ENCODE data around the gene SURF4. TPM values are rescaled to one million over a fixed set of nuclear protein-coding genes. Genes with fewer than 3 reads are reported as not detected.

Gene SURF4
- total and polyA plus RNA-seq, 2 of the 13 experiments (the other 11 are each of a cell fraction or from before 2014, with no cell fraction given) = 220 to 265 TPM

DNA sequence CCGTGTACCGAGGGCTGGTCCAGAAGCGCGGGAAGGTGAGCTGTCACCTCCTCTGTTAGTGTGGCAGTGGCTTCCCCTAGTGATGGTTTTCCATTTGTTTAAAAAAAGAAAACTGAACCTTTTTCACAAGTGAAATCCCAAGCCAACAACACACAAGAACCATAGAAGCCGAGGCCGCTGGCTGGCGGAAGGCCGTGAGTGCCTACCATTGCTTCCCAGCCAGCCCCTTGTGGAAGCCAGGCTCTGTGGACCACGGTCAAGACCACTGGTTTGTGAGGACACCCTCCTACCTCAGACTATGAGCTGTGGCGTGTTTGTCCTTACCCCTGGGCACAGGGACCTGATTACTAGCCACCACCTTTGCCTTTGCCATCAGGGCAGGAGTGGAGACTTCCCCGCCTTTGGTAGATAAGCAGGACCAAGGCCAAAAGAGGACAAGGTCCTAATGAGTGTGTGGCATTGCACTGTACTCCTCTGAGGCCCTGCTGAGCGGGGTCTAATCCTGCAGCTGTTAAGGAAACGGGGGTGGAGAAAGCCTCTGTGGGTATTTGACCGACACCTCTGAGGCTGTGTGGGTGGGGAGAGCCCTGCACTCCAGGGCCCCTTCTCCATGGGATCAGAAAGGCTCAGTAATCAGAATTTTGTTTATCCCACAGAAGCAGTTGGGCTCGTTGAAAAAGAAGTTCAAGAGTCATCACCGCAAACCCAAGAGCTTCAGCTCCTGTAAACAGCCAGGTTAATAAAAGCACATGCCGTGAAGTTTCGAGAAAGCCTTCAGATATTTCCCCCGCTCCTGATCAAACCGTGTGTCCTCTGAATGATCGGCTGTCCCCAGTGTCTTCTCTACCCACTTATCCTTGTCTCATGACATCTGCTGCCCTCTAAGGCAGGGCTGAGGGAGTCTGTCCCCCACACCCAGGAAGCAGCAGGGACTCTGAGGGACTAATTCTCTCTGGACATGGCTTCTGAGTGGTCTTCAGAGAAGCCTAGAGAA lies 15.2 kb downstream of the SURF4 start (continued):
- peak; percentile 74; the same call in 1 of the 2 replicates for TF ChIP-seq ZBTB33 (CRISPR knock-in tag; IDR thresholded peaks at IDR 0.05)
- TF ChIP-seq BCL3 (CRISPR knock-in tag; IDR thresholded peaks at IDR 0.05) = 0 out of 2 replicates have a peak, but pooled peaks have one; percentile 32
- no peak for TF ChIP-seq MAFK (conservative IDR thresholded peaks at IDR 0.05 in 1 of 2, IDR thresholded peaks at IDR 0.05 in 1 of 2; ENCODE audit: low read length in 2 of 2)
- no peak for TF ChIP-seq MED8 (CRISPR knock-in tag; IDR thresholded peaks at IDR 0.05; ENCODE audit: insufficient replicate concordance)
- TF ChIP-seq RARA (CRISPR knock-in tag; IDR thresholded peaks at IDR 0.05) = no peak
- no peak for TF ChIP-seq ZNF781 (CRISPR knock-in tag; IDR thresholded peaks at IDR 0.05; ENCODE audit: borderline replicate concordance, not compliant biosample characterization)
- peak; percentile 37; the same call in 1 of the 2 replicates for TF ChIP-seq ZFY (CRISPR knock-in tag; IDR thresholded peaks at IDR 0.05)
- TF ChIP-seq ZNF567 (CRISPR knock-in tag; IDR thresholded peaks at IDR 0.05; ENCODE audit: borderline replicate concordance) = no peak
- TF ChIP-seq ZNF619 (CRISPR knock-in tag; IDR thresholded peaks at IDR 0.05) = no peak
- TF ChIP-seq ZNF331 (CRISPR knock-in tag; IDR thresholded peaks at IDR 0.05) = 0 out of 2 replicates have a peak, but pooled peaks have one; percentile 6
- TF ChIP-seq ZSCAN25 (CRISPR knock-in tag; IDR thresholded peaks at IDR 0.05) = peak; percentile 21; the same call in 1 of the 2 replicates
- TF ChIP-seq, protein P1, sequence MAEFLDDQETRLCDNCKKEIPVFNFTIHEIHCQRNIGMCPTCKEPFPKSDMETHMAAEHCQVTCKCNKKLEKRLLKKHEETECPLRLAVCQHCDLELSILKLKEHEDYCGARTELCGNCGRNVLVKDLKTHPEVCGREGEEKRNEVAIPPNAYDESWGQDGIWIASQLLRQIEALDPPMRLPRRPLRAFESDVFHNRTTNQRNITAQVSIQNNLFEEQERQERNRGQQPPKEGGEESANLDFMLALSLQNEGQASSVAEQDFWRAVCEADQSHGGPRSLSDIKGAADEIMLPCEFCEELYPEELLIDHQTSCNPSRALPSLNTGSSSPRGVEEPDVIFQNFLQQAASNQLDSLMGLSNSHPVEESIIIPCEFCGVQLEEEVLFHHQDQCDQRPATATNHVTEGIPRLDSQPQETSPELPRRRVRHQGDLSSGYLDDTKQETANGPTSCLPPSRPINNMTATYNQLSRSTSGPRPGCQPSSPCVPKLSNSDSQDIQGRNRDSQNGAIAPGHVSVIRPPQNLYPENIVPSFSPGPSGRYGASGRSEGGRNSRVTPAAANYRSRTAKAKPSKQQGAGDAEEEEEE (CRISPR knock-in tag; IDR thresholded peaks at IDR 0.05; ENCODE audit: borderline replicate concordance) = no peak
- TF ChIP-seq PAF1 (CRISPR knock-in tag; IDR thresholded peaks at IDR 0.05) = peak; percentile 61
- TF ChIP-seq SAP130 (CRISPR knock-in tag; IDR thresholded peaks at IDR 0.05; ENCODE audit: low read depth) = 0 out of 2 replicates have a peak, but pooled peaks have one; percentile 15
- no peak for TF ChIP-seq ZSCAN30 (CRISPR knock-in tag; IDR thresholded peaks at IDR 0.05)
- TF ChIP-seq RBAK (CRISPR knock-in tag; IDR thresholded peaks at IDR 0.05) = no peak
- no peak for TF ChIP-seq ZNF20 (CRISPR knock-in tag; IDR thresholded peaks at IDR 0.05)
- TF ChIP-seq ZNF12 (CRISPR knock-in tag; IDR thresholded peaks at IDR 0.05) = no peak
- TF ChIP-seq ZNF780A (CRISPR knock-in tag; IDR thresholded peaks at IDR 0.05) = no peak
